Endothelial cell (in vitro differentiated cells): Measurements from ENCODE around the gene ANKRD13D. TPM values are rescaled to one million over a fixed set of nuclear protein-coding genes. Genes with fewer than 3 reads are reported as not detected.
A peak's percentile ranks its signal among the peaks of the same experiment; 100 is the strongest.

Experiments
- DNase-seq: peaks from one replicate; pipeline ENCODE4 v3.0.0; 2021; ENCODE audit warnings: low spot score
- H3K27ac Mint-ChIP-seq: one replicate; pipeline ENCODE4 v1.8.0; 2021; ENCODE audit warnings: mixed read lengths, inconsistent platforms; ENCODE audit not compliant: unreplicated experiment
- H3K27me3 Mint-ChIP-seq: one replicate; pipeline ENCODE4 v1.8.0; 2021; ENCODE audit warnings: mild to moderate bottlenecking, moderate library complexity, mixed read lengths, inconsistent platforms; ENCODE audit not compliant: unreplicated experiment
- H3K36me3 Mint-ChIP-seq: one replicate; pipeline ENCODE4 v1.8.0; 2021; ENCODE audit warnings: mild to moderate bottlenecking, low read depth, mixed read lengths, inconsistent platforms; ENCODE audit not compliant: unreplicated experiment
- H3K4me1 Mint-ChIP-seq: one replicate; pipeline ENCODE4 v1.8.0; 2021; ENCODE audit warnings: mild to moderate bottlenecking, mixed read lengths, inconsistent platforms; ENCODE audit not compliant: unreplicated experiment
- H3K4me3 Mint-ChIP-seq: one replicate; pipeline ENCODE4 v1.8.0; 2021; ENCODE audit warnings: mild to moderate bottlenecking, mixed read lengths, inconsistent platforms; ENCODE audit not compliant: unreplicated experiment
- H3K9me3 Mint-ChIP-seq: one replicate; pipeline ENCODE4 v1.8.0; 2021; ENCODE audit warnings: mixed read lengths, inconsistent platforms; ENCODE audit not compliant: unreplicated experiment
- total RNA-seq: library from RNA; stranded (reverse); fragmentation: NEBNext Ultra II Directional; extraction: Animal tissue kit (Norgen Biotek cat#: 25700); gene quantifications from one replicate; pipeline ENCODE4 v1.2.1, GENCODE V29; 2021; ENCODE audit not compliant: unreplicated experiment
- TF ChIP-seq, protein P1 (sequence below): fragments of 200-600 bp; sonication (generic); IDR thresholded peaks from one replicate; pipeline ENCODE4 v1.5.0; 2021; ENCODE audit warnings: antibody characterized with exemption; ENCODE audit not compliant: unreplicated experiment

Gene ANKRD13D
- total RNA-seq, 1 donor from 2014 or later = 65.1 TPM

DNA sequence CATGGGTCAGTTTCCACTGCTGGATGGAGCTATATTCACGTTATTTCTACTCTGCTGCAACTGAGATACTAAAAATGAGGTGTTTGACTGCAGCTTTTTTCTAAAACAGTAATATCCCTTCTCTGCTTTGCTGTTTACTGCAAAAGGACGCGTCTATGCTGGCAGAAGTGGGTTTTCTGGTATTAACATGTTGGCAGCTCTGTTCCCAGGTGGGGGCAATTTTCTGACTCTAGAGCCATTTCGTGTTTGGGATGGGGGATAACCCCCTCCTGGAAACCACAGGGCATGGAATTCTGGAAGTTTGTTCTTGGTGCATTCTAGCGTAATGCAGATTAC, 17.9 kb upstream of the ANKRD13D start:
- Mint-ChIP-seq H3K9me3 (no peaks in the 10 kb centered on the region), H3K4me1 (peaks cover 63% of the 10 kb centered on the region), H3K27ac (peak overlapping the region; percentile 92), H3K27me3 (peaks cover 14% of the 10 kb centered on the region), H3K36me3 (peaks cover 7% of the 10 kb centered on the region), H3K4me3 (peak overlapping the region; percentile 87)
- TF ChIP-seq, protein P1, sequence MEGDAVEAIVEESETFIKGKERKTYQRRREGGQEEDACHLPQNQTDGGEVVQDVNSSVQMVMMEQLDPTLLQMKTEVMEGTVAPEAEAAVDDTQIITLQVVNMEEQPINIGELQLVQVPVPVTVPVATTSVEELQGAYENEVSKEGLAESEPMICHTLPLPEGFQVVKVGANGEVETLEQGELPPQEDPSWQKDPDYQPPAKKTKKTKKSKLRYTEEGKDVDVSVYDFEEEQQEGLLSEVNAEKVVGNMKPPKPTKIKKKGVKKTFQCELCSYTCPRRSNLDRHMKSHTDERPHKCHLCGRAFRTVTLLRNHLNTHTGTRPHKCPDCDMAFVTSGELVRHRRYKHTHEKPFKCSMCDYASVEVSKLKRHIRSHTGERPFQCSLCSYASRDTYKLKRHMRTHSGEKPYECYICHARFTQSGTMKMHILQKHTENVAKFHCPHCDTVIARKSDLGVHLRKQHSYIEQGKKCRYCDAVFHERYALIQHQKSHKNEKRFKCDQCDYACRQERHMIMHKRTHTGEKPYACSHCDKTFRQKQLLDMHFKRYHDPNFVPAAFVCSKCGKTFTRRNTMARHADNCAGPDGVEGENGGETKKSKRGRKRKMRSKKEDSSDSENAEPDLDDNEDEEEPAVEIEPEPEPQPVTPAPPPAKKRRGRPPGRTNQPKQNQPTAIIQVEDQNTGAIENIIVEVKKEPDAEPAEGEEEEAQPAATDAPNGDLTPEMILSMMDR = no peak
- no peak for DNase-seq

DNA sequence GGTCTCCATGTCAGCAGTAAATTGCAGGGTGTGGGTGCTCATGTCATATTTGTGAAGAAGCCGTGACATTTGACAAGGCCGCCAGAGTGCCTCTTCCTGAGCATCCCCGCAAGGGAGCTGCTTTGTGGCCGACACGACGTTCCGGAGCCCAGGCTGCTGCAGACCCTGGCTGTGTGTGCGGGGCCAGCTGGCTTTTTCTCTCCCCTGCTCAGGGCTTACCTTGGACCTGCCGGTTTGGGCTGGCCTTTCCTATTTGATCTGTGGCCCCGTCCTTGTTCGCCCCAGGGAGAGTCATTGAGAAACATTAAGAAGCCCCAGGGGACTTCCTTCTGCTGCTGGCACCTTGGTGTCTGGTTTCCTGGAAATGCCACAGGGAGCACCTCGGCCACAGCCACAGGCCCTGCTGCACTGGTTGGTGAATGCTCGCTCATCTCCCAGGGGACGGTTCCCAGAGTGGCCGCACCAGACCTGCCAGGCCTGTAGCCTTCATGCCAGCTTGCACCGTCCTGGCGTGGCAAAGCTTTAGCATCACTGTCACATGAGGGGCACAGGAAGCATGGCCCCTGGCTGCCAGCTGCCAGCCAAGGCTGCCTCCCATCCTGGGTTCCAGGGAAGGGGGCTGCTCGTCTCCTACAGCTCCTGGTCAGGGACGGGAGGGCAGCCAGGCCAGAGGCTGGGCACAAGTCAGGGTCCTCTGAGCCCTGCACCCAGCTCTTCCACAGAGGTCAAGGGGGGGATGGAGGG, 17.4 kb upstream of the ANKRD13D start:
- TF ChIP-seq, protein P1 = no peak
- H3K36me3 Mint-ChIP-seq = peaks cover 7% of the 10 kb centered on the region
- peak overlapping the region; percentile 52 for H3K27ac Mint-ChIP-seq
- peaks cover 14% of the 10 kb centered on the region for H3K27me3 Mint-ChIP-seq
- DNase-seq = no peak
- no peaks in the 10 kb centered on the region for H3K9me3 Mint-ChIP-seq
- H3K4me1 Mint-ChIP-seq = peaks cover 68% of the 10 kb centered on the region
- H3K4me3 Mint-ChIP-seq = peak overlapping the region; percentile 87

DNA sequence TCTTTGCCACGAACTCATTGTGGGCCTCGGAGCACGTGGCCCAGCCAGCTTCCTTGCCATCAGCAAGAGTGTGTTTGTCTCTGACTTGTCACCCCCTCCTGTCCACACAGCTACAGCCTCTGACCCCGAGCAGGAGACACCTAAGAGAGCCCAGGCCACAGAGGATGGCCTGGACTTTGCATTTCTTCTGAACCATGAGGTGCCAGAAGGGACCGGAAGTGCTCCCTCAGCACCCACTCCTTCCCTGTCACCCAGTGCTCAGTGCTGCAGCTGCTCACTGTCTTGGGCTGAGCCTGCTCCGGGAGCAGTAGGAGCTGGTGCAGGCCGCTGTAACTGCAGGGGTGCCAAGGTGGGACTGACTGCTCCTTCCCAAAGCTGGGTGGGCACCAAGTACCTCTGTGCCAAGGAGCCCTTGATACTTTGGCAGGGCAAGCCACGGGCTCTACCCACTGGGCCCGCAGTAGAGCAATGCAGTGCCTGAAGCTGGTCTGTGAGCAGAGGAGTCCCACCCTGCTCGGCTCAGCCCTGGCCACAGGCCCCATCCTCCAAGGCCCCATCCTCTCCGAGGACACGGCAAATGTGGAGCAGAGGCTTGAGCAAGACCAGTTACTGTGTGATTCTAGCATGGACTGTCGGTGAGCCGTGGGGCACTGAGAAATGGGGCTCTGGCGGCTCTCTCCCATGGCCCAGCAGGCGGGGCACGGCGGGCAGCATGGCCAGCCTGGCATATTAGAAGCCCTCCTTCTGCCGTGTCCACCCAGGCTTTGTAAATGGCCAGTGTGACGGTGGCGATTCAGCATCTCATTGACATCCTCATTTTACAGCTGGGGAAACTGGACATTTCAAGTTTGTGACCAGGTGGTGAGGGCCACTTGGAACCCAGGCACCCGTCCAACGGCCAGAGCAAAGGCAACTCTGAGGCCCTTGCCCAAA, 16.5 kb upstream of the ANKRD13D start:
- TF ChIP-seq, protein P1 = no peak
- H3K9me3 Mint-ChIP-seq = no peaks in the 10 kb centered on the region
- no peak for DNase-seq
- peaks cover 14% of the 10 kb centered on the region for H3K27me3 Mint-ChIP-seq
- peaks cover 67% of the 10 kb centered on the region for H3K4me1 Mint-ChIP-seq
- peaks cover 7% of the 10 kb centered on the region for H3K36me3 Mint-ChIP-seq
- H3K4me3 Mint-ChIP-seq = no peak overlapping the region
- H3K27ac Mint-ChIP-seq = no peak overlapping the region

DNA sequence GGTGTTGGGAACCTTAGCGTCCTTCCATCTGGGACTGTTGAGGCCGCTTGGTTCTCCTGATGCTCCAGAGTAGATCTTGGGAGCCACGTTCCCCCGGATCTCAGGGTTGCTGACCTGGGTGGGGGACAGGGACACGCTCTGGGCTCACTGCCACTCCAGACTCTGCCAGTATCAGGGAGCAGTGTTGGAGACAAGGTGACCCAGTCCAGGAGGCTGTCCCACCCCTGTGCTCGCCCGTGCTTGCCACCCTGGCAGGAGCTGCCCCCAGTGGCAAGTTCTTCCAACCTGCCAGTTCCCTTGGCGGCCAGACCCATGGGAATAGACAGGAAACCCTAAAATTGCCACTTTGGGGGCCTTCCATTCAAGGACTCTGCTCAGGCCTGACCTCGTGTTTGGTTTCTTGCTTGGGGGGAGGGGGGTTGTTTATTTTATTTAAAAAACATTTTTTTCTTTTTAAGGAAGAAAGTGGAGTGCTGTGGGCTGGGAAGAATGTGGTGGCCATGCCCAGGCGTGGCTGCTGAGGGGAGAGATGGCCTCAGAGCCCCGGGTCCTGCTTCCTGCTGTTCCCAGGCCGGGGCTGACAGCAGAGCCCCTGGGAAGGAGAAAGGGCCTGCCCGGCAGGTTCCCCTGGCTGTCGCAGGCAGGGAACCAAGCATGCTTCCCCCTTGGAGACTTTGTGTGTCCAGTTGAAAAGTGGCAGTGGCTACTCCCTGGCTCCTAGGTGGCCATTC, 15.7 kb upstream of the ANKRD13D start:
- H3K4me1 Mint-ChIP-seq = peaks cover 65% of the 10 kb centered on the region
- H3K27ac Mint-ChIP-seq = no peak overlapping the region
- peaks cover 7% of the 10 kb centered on the region for H3K36me3 Mint-ChIP-seq
- TF ChIP-seq, protein P1 = no peak
- H3K27me3 Mint-ChIP-seq = peaks cover 10% of the 10 kb centered on the region
- no peaks in the 10 kb centered on the region for H3K9me3 Mint-ChIP-seq
- no peak for DNase-seq
- H3K4me3 Mint-ChIP-seq = no peak overlapping the region
